HCT116 (cell line): ENCODE data around the gene ANKRD37.

Experiments used
- ATF3 ChIP-seq: IDR thresholded peaks from 2 replicates; pipeline ENCODE4 v1.6.1; 2012
- CEBPB ChIP-seq: IDR thresholded peaks from 2 replicates; pipeline ENCODE4 v1.6.1; 2012; ENCODE audit warnings: low read depth
- CTCF ChIP-seq, 3 experiments: fragments of 200-600 bp in 1 of 3; sonication (generic) in 1 of 3; IDR thresholded peaks in 2 of 3; conservative IDR thresholded peaks in 1 of 3; 2 replicates each; pipeline ENCODE4 v1.5.1; 2012 to 2017; ENCODE audit warnings: low read depth in 2 of 3, low read length in 2 of 3, antibody characterized with exemption in 1 of 3, borderline replicate concordance in 1 of 3, control low read depth in 1 of 3, mild to moderate bottlenecking in 1 of 3, mixed read lengths in 1 of 3, mixed run types in 1 of 3, moderate library complexity in 1 of 3; ENCODE audit not compliant: insufficient read depth in 1 of 3
- EZH2 ChIP-seq: fragments of 200-600 bp; sonication (generic); IDR thresholded peaks from 2 replicates; pipeline ENCODE4 v1.6.1; 2017; ENCODE audit warnings: antibody characterized with exemption, mixed run types
- EZH2phosphoT487 ChIP-seq: fragments of 200-600 bp; IDR thresholded peaks from 2 replicates; pipeline ENCODE4 v1.6.1; 2018; ENCODE audit warnings: antibody characterized with exemption, borderline replicate concordance
- MAX ChIP-seq: IDR thresholded peaks from 2 replicates; pipeline ENCODE4 v1.6.1; 2012
- POLR2A ChIP-seq: IDR thresholded peaks from 2 replicates; pipeline ENCODE4 v1.7.0; 2011; ENCODE audit warnings: borderline replicate concordance; ENCODE audit not compliant: insufficient read depth, insufficient read length; ENCODE audit errors: extremely low read depth
- POLR2AphosphoS5 ChIP-seq: IDR thresholded peaks from 2 replicates; pipeline ENCODE4 v1.6.1; 2011; ENCODE audit warnings: mild to moderate bottlenecking, low read depth, low read length, moderate library complexity
- RAD21 ChIP-seq: IDR thresholded peaks from 2 replicates; pipeline ENCODE4 v1.6.1; 2012; ENCODE audit warnings: low read depth, mild to moderate bottlenecking
- REST ChIP-seq: IDR thresholded peaks from 2 replicates; pipeline ENCODE4 v1.6.1; 2012; ENCODE audit warnings: low read depth
- SP1 ChIP-seq: IDR thresholded peaks from 2 replicates; pipeline ENCODE4 v1.6.1; 2012; ENCODE audit warnings: low read depth

GRCh38 chr4:185352202-185352601 lies 44.4 kb upstream of the ANKRD37 start:
- no peak for TF ChIP-seq CTCF (IDR thresholded peaks at IDR 0.05 in 2 of 3, conservative IDR thresholded peaks at IDR 0.05 in 1 of 3; ENCODE audit: borderline replicate concordance in 1 of 3, insufficient read depth in 1 of 3, low read depth in 2 of 3, low read length in 2 of 3)
- TF ChIP-seq SP1 = no peak
- TF ChIP-seq POLR2AphosphoS5 = no peak
- TF ChIP-seq RAD21 = no peak
- no peak for TF ChIP-seq POLR2A
- no peak for TF ChIP-seq EZH2
- no peak for TF ChIP-seq CEBPB
- no peak for TF ChIP-seq ATF3
- TF ChIP-seq MAX = no peak
- no peak for TF ChIP-seq EZH2phosphoT487
- TF ChIP-seq REST = no peak
